ENCODE data around the gene DPF3.

DNA sequence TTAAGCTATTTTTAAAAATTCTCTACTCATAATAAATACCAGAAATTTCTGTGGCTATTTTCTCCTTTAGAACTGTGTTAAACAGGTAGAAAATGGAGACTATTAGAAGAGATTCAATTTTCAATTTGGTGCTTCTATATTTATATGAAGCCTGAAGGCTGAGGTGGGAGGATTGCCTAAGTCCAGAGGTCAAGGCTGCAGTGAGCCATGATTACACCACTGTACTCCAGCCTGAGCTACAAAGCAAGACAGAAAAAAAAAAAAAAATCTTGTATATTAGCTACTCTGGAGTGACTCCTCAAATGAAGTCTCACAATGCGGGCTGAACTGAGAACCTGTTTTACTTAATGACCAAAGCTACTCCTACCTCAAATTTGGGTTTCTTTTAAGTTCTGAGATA, 9.8 kb upstream of the DPF3 start:
- TF ChIP-seq GATA2 (IDR thresholded peaks at IDR 0.05; ENCODE audit: low read depth, low read length) (no peak), GATA3 (IDR thresholded peaks at IDR 0.05; ENCODE audit: low read depth, low read length) (no peak)
